Measurements from ENCODE around the gene ATP5PF. TPM values are rescaled to one million over a fixed set of nuclear protein-coding genes. Genes with fewer than 3 reads are reported as not detected.

The ATP5PF gene
- total and polyA plus RNA-seq, 2 experiments from 2014 or later, result 127 to 751 TPM

- Histone ChIP-seq H3K27me3 (ENCODE audit: insufficient read depth) (no peaks in the 10 kb centered on the region), H4K20me1 (replicated peaks; ENCODE audit: insufficient read depth) (0 out of 2 replicates have a peak, but pooled peaks cover 9% of the 10 kb centered on the region), H3K27ac (ENCODE audit: low read depth) (no peak overlapping the region), H3F3A (replicated peaks; ENCODE audit: low read depth) (no peaks in the 10 kb centered on the region), H3K4me2 (no peak overlapping the region), H3K4me3 (no peak overlapping the region), H3K79me2 (replicated peaks; ENCODE audit: insufficient read depth) (no peaks in the 10 kb centered on the region), H3K9me2 (ENCODE audit: insufficient read depth) (no peaks in the 10 kb centered on the region), H3K36me3 (ENCODE audit: insufficient read depth) (peaks cover 17% of the 10 kb centered on the region; the same call in 1 of the 2 replicates), H3K4me1 (ENCODE audit: insufficient read depth) (no peaks in the 10 kb centered on the region), H2AFZ (no peak overlapping the region)
- TF ChIP-seq ETS1 (IDR thresholded peaks at IDR 0.05), result no peak
- TF ChIP-seq ZNF462 (CRISPR knock-in tag; IDR thresholded peaks at IDR 0.05), result no peak
- no peak overlapping the region for H3K4me3 Mint-ChIP-seq
- H3K9me3 Mint-ChIP-seq, result no peaks in the 10 kb centered on the region
- no peak for ATAC-seq
- H3K36me3 Mint-ChIP-seq (ENCODE audit: low read depth), result peaks cover 30% of the 10 kb centered on the region
- no peaks in the 10 kb centered on the region for H3K4me1 Mint-ChIP-seq
- no peak overlapping the region for H3K27ac Mint-ChIP-seq
- peaks cover 2% of the 10 kb centered on the region for H3K27me3 Mint-ChIP-seq (ENCODE audit: insufficient read depth, low read depth, poor library complexity)
- no peak for DNase-seq (ENCODE audit: low spot score)
Measured at GRCh38 chr21:25756190-25756932, 21.7 kb upstream of the ATP5PF start.

DNA sequence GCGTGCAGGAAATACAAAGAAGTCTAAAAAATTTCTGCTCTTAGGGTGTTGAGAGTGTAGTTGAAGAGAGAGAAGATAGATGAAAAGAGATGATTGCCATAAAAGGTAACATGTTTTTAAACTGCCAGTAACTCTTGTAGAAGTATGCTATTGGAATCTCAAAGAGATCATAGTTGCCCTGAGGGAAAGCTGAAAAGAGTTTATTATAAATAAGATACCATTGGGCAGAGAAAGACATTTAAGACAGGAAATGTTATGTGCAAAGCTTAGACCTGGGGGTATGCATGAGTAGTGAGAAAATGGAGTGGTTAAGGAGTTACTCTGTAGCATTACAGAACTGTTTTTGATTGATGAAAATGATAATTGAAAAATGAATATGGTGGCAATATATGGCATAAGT lies 17.7 kb upstream of the ATP5PF start:
- peaks cover 14% of the 10 kb centered on the region; the same call in 1 of the 2 replicates for H3K36me3 ChIP-seq (ENCODE audit: insufficient read depth)
- no peaks in the 10 kb centered on the region for H3F3A ChIP-seq (replicated peaks; ENCODE audit: low read depth)
- 0 out of 2 replicates have a peak, but pooled peaks cover 9% of the 10 kb centered on the region for H4K20me1 ChIP-seq (replicated peaks; ENCODE audit: insufficient read depth)
- no peak overlapping the region for H3K4me2 ChIP-seq
- no peaks in the 10 kb centered on the region for H3K79me2 ChIP-seq (replicated peaks; ENCODE audit: insufficient read depth)
- no peaks in the 10 kb centered on the region for H3K4me1 ChIP-seq (ENCODE audit: insufficient read depth)
- H3K9me2 ChIP-seq (ENCODE audit: insufficient read depth), result no peaks in the 10 kb centered on the region
- Mint-ChIP-seq H3K4me3 (no peak overlapping the region), H3K36me3 (ENCODE audit: low read depth) (peaks cover 10% of the 10 kb centered on the region; the same call in 2 of the 3 replicates), H3K27me3 (ENCODE audit: insufficient read depth, low read depth, poor library complexity) (no peaks in the 10 kb centered on the region), H3K9me3 (no peaks in the 10 kb centered on the region), H3K27ac (no peak overlapping the region), H3K4me1 (no peaks in the 10 kb centered on the region)
- TF ChIP-seq REST (IDR thresholded peaks at IDR 0.05; ENCODE audit: unreplicated experiment) (no peak), CREB1 (CRISPR knock-in tag; IDR thresholded peaks at IDR 0.05; ENCODE audit: low read depth) (no peak), NANOG (IDR thresholded peaks at IDR 0.05; ENCODE audit: borderline replicate concordance) (no peak)
- H2AFZ ChIP-seq, result no peak overlapping the region
- ATAC-seq, result no peak
- no peak for DNase-seq (ENCODE audit: low spot score)
- H3K27ac ChIP-seq (ENCODE audit: low read depth), result no peak overlapping the region
- H3K4me3 ChIP-seq, result no peak overlapping the region
- H3K27me3 ChIP-seq (ENCODE audit: insufficient read depth), result no peaks in the 10 kb centered on the region
